ENCODE data around the gene GRM7.

DNA sequence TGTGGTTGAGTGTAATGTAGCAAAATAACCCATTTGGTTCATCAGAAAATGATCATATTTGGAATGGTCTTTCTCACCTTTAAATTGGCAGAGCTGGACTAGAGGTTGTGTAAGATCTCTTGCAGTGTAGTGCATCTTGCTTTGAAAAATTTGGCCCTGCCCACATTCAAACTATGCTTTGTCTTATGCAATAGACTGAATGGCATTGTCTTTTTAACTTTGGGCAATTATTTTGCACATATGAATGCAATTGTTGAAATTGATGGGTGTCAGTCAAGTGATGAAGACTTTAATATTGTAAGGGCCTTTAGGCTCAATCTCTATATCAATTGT, 381.4 kb downstream of the GRM7 start:
- no peak for TF ChIP-seq CTCF (conservative IDR thresholded peaks at IDR 0.05; ENCODE audit: low read depth in 2 of 2)
- TF ChIP-seq POLR2AphosphoS5 (IDR thresholded peaks at IDR 0.05; ENCODE audit: low read depth): no peak
- TF ChIP-seq EZH2 (IDR thresholded peaks at IDR 0.05; ENCODE audit: low read depth, unreplicated experiment): no peak
